AG04450 (cell line): ENCODE measurements around the gene TNFRSF1B. TPM values are rescaled to one million over a fixed set of nuclear protein-coding genes. Genes with fewer than 3 reads are reported as not detected.

Source experiments
- CTCF ChIA-PET: fragments of 300-600, 350-600 bp; formaldehyde crosslinking; extraction: SDS; loops from one replicate; lab custom pipeline; 2022; ENCODE audit warnings: antibody characterized with exemption, inconsistent platforms; lab: Charles Lee
- POLR2A ChIA-PET: fragments of 350-600 bp; formaldehyde crosslinking; extraction: SDS; loops from one replicate; lab custom pipeline; 2021; ENCODE audit warnings: antibody characterized with exemption, inconsistent platforms; lab: Yijun Ruan, JAX
- DNase-seq: peaks from one replicate; pipeline ENCODE4 v3.0.0-alpha.2; 2011; ENCODE audit warnings: low read depth, low spot score
- H3K27ac ChIP-seq: one replicate; pipeline ENCODE4 v1.5.1; 2012; ENCODE audit warnings: low read depth, low read length, control low read depth
- H3K27me3 ChIP-seq: one replicate; pipeline ENCODE4 v1.6.0; 2012; ENCODE audit warnings: low read length; ENCODE audit not compliant: control insufficient read depth, insufficient read depth
- H3K4me3 ChIP-seq: 2 replicates; pipeline ENCODE4 v1.5.1; 2011; ENCODE audit warnings: mild to moderate bottlenecking, low read depth, low read length, control low read depth
- H3K9me3 ChIP-seq: 2 replicates; pipeline ENCODE4 v1.5.1; 2012; ENCODE audit warnings: low read length; ENCODE audit not compliant: control insufficient read depth, insufficient read depth
- polyA plus RNA-seq: library from polyadenylated mRNA; depleted of rRNA; stranded (reverse); fragments of >200 nt; gene quantifications from 2 replicates; pipeline ENCODE4 v1.2.3, GENCODE V29; 2011
- TF ChIP-seq, protein P1 (sequence below): IDR thresholded peaks from 2 replicates; pipeline ENCODE4 v1.5.1; 2011; ENCODE audit warnings: low read depth, low read length, control low read depth, inconsistent platforms

TNFRSF1B gene
- polyA plus RNA-seq, 1 experiment: 5.9 TPM

DNA sequence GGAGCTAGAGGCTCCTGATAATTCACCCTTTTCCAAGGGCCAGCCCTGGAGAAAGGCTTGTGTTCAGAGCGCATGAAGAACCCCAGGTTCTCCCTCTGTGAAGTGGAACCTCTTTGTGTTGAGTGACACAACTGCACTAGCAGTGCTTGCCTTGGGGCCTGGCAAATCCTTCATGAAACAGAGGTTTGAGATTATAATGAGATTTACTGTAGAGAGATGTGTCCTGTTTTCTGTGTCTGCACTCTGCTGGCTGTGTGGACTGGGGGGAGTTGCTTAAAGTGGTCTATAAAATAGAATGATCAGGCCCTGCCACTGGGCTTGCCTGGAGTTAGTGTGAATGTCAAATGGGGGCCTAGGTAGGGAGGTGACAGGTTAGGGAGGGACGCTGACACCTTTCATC lies 11.5 kb upstream of the TNFRSF1B start:
- Histone ChIP-seq H3K27me3 (no peaks in the 10 kb centered on the region), H3K9me3 (no peaks in the 10 kb centered on the region; the same call in 1 of the 2 replicates), H3K27ac (no peak overlapping the region), H3K4me3 (no peak overlapping the region)
- no peak for DNase-seq
- TF ChIP-seq, protein P1, sequence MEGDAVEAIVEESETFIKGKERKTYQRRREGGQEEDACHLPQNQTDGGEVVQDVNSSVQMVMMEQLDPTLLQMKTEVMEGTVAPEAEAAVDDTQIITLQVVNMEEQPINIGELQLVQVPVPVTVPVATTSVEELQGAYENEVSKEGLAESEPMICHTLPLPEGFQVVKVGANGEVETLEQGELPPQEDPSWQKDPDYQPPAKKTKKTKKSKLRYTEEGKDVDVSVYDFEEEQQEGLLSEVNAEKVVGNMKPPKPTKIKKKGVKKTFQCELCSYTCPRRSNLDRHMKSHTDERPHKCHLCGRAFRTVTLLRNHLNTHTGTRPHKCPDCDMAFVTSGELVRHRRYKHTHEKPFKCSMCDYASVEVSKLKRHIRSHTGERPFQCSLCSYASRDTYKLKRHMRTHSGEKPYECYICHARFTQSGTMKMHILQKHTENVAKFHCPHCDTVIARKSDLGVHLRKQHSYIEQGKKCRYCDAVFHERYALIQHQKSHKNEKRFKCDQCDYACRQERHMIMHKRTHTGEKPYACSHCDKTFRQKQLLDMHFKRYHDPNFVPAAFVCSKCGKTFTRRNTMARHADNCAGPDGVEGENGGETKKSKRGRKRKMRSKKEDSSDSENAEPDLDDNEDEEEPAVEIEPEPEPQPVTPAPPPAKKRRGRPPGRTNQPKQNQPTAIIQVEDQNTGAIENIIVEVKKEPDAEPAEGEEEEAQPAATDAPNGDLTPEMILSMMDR: no peak
- CTCF ChIA-PET: interaction anchor here (3.1 kb wide), 1 partner anchor 31 kb away, joined by 9 read pairs; no protein-coding TSS in a partner anchor
- POLR2A ChIA-PET: no interaction called here

DNA sequence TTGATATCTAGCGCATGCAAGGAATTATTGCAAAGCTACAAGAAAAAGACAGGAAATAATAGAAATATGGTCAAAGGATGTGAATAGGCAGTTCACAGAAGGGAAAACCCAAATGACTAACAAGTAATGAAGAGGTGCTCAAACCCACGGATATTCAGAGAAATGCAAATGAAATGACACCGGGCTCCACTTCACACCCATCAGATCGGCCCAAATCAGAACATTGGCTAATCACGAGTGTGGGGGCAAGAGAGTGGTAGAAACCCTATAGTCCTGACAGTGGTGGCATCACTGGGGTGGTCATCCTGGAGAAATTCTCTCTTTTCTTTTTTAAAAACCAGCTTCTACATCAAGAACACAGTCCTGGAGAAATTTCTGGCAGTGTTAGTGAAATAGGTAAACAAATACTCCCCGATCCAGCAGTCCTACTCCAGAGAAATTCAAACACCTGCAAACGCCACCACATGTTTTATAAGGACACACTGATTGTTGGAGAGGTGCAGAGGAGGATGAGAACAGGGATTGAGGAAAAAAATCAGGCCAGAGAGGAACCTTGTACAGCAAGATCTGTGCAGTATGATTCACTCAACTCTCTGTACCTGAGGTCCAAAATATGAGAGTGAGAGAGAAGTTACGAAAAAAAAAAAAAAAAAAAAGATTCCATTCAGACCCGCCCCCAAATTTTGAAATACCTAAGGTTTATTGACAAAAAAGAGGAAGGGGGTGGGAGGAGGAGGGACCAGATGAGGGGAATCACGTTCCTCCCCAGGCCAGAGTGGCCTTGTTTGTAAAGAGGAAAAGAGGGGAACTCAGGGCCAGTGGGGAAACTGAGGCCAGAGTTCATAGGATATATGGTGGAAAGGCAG lies 9.2 kb upstream of the TNFRSF1B start:
- H3K27ac ChIP-seq: no peak overlapping the region
- H3K4me3 ChIP-seq: no peak overlapping the region
- no peaks in the 10 kb centered on the region for H3K9me3 ChIP-seq
- CTCF ChIA-PET: interaction anchor here (1.5 to 3.1 kb wide), 2 partner anchors 27 to 33 kb away, joined by 3 to 9 read pairs; no protein-coding TSS in a partner anchor
- DNase-seq: no peak
- H3K27me3 ChIP-seq: no peaks in the 10 kb centered on the region
- POLR2A ChIA-PET: interaction anchor here (0.5 to 0.7 kb wide), 2 partner anchors 35 to 78 kb away, joined by 3 read pairs; no protein-coding TSS in a partner anchor
- TF ChIP-seq, protein P1: no peak

DNA sequence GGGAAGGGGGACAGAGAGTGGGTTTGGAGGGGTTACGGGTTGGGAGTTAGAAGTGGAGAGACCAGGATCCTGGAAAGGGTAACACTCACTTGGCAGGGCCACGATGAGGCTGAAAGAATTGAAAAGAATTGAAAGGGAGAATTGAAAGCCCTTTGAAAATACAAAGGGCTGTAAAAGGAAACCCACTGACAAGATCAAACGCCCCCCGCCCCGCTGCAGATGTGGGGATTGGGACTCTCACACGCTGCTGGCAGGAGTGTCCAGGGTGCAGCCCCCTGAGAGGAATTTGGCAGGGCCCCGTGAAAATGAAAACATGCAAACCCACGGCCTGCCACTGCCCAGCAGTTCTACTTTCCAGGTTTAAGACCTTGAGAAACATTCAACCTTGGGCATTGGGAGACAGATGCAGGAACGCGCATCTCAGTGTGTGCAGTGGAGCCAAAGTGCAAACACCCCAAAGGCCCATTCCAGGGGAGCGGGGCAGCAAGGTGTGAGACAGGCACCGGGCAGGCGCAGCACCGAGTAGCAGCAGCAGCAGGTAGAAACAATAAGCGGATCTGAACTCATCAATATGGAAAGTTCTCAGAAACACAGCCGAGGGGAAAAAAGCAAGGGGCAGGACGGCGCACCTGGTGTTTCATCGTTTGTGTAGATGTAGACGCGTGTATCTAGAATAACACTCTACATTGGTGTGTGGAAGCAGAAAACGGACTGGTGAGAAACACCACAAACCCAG lies 8.3 kb upstream of the TNFRSF1B start:
- Histone ChIP-seq H3K27me3 (no peaks in the 10 kb centered on the region), H3K4me3 (no peak overlapping the region), H3K27ac (no peak overlapping the region), H3K9me3 (no peaks in the 10 kb centered on the region)
- ChIA-PET CTCF (no interaction called here), POLR2A (interaction anchor here (0.5 to 0.7 kb wide), 2 partner anchors 36 to 79 kb away, joined by 3 read pairs; no protein-coding TSS in a partner anchor)
- TF ChIP-seq, protein P1: no peak
- DNase-seq: no peak

DNA sequence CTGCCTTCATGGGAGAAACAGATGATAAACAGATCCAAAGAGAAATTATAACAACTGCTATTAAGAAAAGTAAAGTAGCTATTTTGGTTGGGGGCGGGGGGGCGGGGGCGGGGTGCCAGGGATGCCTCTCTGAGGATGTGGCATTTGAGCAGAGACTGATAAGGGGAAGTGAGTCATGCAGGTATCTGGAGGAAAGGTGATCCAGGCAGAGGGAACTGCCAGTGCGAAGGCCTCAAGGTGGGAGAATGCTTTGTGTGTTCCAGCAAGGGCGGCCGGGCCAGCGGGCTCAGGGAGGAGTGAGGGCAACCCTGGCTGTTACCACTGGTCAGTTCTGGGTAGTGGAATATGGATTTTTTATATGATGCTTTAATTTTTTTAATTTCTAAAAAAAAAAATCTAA lies 7.0 kb upstream of the TNFRSF1B start:
- Histone ChIP-seq H3K9me3 (no peaks in the 10 kb centered on the region), H3K27me3 (no peaks in the 10 kb centered on the region), H3K27ac (no peak overlapping the region), H3K4me3 (no peak overlapping the region)
- DNase-seq: no peak
- TF ChIP-seq, protein P1: no peak
- CTCF ChIA-PET: interaction anchor here (0.6 to 1.2 kb wide), 4 partner anchors 23 to 80 kb away, joined by 3 to 7 read pairs (median 4); no protein-coding TSS in a partner anchor
- POLR2A ChIA-PET: no interaction called here
